ENCODE data around the gene CD200.

DNA sequence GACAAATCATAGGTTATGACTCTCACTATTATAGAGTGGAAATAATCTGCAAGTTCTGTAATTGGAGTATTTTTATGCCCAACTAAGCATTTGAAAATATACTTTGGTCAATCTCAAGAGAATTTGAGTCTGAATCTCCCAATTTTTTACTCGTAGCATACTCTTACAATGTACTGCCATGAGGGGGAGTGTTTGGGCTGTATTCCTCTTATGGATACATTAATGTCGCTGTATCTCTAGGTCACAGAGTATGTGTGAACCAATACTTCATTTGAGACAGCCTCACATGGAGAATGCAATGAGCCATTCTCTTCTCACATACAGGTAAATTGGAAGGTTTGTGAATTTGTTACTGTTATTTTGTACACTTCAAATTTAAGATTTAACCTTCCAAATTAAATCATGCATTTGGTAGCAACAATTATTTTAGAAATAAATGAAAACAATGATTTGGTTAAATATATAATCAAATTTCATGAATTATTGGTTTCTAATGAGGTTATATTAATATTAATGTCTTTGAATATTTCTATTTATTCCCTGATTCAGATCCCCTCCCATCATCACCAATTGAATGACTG lies 5.5 kb upstream of the CD200 start:
- TF ChIP-seq POLR2A (IDR thresholded peaks at IDR 0.05; ENCODE audit: low read length) (no peak), GATA1 (IDR thresholded peaks at IDR 0.05; ENCODE audit: low read depth, low read length) (no peak)
